HG02973 (cell line): ENCODE results near the gene C3.
A peak's percentile ranks its signal among the peaks of the same experiment; 100 is the strongest.
"Not testable (repeated sequence)": the region's sequence is repeated elsewhere in the genome, so short reads cannot be mapped to it uniquely, and the experiment has no call there.

ENCODE experiments used
- ATAC-seq: cut with Tn5 transposase; IDR thresholded peaks from one replicate; pipeline ENCODE4 v1.9.1; 2021; ENCODE audit warnings: moderate library complexity; ENCODE audit not compliant: unreplicated experiment

The C3 gene

GRCh38 chr19:6693056-6693471, 27.4 kb downstream of the C3 start:
- no peak for ATAC-seq

DNA sequence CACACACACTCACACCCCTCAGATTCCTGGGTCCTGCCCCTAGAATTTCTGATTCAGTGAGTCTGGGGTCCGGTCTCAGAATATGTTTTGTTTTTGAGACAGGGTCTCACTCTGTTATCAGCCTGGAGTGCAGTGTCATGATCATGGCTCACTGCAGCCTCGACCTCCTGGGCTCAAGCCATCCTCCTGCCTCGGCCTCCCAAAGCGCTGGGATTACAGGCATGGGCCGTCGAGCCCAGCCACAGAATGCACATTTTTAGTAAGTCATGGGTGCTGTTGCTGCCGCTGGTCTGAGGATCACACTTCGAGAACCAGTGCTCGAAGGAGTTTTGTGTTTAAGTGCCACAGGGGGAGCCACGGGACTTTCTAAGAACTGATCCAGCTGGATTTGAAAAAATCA, 28.4 kb downstream of the C3 start:
- no peak for ATAC-seq

- no peak for ATAC-seq
These were observed 29.1 kb downstream of the C3 start for GRCh38 chr19:6691342-6691741.

- ATAC-seq, result no peak
These were observed 30.1 kb downstream of the C3 start for GRCh38 chr19:6690160-6690885.

DNA sequence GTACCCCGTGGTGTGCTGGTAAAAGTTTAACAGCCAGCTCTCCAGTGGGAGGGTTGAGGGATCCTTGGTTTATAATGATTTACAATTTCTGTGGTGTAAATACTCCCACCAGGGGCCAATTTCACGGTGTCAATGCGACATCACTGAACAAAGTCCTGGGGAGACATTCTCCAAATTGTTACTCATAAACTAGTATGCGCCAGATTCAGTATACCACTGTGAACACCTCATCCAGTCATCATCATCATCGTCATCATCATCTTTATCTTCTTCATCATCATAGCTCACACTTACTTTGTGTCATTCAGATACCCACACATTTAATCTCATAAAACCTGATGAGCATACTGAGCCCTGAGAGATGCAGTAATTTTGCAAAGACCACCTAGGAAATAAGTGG, 33.3 kb downstream of the C3 start:
- no peak for ATAC-seq

- no peak for ATAC-seq
These were observed 33.8 kb downstream of the C3 start for GRCh38 chr19:6686628-6686975.

DNA sequence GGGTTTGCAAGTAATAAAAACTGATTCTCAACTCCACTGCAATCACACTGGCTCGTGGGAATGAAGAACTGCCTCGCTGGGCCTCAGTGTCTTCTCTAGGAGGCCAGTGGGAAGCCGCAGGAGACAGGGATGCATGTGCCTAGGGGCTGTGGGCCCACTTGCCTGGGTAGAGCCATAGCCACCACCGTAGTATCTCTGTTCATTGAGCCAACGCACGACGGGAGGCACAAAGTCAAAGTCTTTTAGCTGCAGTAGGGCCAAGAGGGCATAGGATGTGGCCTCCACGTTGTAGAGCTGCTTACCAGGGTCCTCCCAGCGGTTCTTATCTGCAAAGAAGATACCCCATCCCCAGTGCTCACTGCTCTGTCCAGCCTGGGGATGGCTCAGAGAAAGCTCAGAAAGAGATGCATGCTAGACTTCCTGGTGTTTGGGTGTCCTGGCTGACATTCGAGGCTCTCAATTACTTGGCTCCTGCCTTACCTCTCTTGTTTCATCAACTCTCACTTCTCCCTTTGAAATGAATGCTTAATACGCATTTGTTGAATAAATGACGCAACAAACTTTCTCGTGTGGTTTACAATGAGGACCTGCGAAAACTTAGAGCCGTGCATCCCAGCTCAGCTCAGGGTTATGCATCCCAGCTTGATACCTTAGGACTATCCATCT, 34.4 kb downstream of the C3 start:
- no peak for ATAC-seq

DNA sequence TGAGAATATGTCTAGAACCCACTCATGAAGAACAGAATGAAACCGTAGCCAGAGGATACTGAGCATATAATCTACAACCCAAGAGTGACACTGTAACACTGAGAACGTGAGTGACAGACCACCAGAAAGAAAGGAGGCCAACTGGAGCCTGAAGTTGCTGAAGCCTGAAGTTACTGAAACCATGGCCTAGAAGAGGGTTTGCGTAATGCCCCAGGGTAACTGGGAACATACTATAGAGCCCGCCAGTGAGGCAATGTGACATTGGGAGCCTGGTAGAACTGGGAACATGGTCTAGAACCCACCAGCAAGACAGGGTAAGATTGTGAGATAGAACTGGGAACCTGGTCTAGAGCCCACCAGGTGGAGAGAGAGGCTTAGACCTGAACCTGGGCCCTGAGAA, 35.0 kb downstream of the C3 start:
- no peak for ATAC-seq

DNA sequence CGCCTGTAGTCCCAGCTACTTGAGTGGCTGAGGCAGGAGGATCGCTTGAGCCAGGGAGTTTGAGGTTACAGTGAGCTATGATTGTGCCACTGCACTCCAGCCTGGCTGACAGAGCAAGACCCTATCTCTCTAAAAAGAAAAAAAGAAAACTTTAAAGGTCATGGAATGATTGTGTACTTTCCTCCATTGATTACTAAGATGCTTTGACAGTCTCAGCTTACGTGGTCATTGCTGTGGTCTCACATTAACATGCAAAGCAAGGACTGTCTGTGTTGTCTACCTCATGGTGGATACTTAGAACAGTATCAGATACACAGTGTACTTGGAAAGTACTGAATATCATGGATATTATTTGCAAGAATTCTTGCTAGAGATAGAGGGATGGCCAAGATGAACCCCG, 36.5 kb downstream of the C3 start:
- no peak for ATAC-seq

DNA sequence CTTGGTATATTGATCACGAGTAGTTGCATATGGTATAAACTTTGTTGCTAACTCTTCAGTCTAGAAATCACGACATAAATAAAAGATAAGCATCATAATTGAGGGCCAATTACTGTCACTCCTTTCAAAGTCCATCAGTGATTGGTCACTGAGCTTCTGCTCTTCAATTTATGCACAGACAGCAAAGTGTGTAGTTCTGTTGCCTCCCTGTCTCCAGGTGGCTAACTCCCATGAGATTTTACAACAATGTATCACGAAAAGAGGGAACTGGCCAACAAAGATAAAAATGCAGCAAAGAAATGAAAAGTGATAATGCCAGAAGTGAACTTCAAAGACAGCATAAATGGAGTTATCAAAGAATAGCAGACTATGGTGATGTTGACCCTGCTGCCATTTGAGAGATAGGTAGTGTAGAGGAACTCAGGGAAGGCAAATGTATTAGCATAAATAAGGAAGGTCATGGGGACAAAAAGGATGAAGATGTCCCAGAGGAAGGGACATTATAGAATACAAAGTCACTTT, 37.8 kb downstream of the C3 start:
- no peak for ATAC-seq

DNA sequence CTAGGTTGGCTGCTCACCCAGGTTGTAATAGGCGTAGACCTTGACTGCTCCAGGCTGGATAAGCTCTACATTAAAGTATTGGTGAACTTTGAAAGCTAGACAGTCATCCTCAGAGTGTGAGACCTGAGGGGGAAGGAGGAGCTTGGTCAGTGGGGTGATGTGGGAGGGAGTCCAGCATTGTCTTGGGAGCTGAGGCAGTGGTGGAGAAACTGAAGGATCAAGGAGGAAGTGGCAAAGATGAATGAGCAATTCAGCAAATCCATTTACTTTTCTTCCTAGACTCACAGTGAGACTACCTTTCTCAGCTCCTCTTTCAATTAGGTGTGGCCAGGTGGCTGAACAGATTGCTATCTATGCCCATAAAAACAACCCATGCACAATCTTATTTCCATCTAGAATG, 40.3 kb downstream of the C3 start:
- no peak for ATAC-seq

GRCh38 chr19:6679139-6679538, 41.3 kb downstream of the C3 start:
- no peak for ATAC-seq

GRCh38 chr19:6678690-6679109, 41.8 kb downstream of the C3 start:
- ATAC-seq, result no peak

DNA sequence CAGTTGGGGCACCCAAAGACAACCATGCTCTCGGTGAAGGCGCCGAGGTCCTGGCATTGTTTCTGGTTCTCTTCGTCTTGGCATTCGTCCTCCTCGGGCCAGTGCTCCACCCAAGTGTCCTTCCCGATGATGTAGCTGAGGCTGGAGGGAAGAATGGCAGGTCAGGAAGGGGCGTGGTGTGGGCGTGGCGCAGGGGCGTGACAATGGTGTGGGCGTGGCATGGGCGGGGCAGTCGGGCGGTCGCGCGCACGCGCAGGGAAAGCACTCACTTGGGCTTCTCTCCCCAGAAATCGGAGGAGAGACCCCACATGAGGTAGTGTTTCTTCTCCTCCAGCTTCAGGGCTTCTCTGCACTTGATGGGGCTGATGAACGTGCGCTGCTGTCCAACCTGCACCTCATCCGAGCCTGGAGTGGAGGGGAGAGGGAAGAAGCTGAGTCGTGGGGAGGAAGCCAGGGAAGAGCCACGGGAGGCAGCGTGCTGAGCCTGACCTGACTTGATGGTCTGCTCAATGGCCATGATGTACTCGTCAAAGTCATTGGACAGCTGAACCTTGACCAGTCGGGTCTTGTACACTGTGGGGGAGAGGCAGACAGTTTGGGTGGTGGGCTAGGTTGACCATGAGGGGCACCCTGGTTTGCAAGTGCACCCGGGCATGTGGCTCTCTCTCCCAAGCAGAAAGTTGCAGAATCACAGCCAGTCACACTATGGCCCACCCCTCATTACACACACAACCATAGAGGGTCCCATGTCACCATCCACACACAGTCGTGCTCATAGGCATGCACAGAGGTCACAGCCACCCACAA, 42.4 kb downstream of the C3 start:
- ATAC-seq, result no peak

- ATAC-seq, result no peak
These were observed 43.0 kb downstream of the C3 start for GRCh38 chr19:6677495-6677882.

- ATAC-seq, result no peak
These were observed 44.2 kb downstream of the C3 start for GRCh38 chr19:6676288-6676687.

GRCh38 chr19:6674868-6675305, 45.6 kb downstream of the C3 start:
- ATAC-seq, result peak; percentile 46

DNA sequence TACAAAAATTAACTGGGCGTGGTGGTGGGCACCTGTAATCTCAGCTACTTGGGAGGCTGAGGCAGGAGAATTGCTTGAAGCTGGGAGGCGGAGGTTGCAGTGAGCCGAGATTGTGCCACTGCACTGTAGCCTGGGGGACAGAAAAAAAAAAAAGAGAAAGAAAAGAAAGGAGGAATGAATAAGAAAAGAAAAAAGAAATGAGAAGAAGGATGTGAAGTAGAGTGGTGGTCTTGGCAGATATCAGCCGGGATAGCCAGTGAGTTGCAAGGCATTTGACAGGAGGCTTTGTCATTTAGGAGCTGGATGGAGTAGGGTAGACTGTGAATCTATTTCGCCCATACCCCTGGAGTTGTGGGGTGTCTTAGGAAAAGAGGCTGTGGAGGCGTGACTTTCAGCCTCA, 46.0 kb downstream of the C3 start:
- ATAC-seq, result not testable (repeated sequence)

GRCh38 chr19:6672693-6673290, 47.7 kb downstream of the C3 start:
- ATAC-seq, result no peak

- no peak for ATAC-seq
These were observed 48.5 kb downstream of the C3 start for GRCh38 chr19:6671960-6672359.

- ATAC-seq, result no peak
These were observed 51.8 kb downstream of the C3 start for GRCh38 chr19:6668691-6669090.
